Pulmonary artery endothelial cell (primary cell): ENCODE data around the gene NEDD4L. TPM values are rescaled to one million over a fixed set of nuclear protein-coding genes. Genes with fewer than 3 reads are reported as not detected.
A peak's percentile ranks its signal among the peaks of the same experiment; 100 is the strongest.

Experiments
- DNase-seq: peaks from one replicate; pipeline ENCODE4 v3.0.0-alpha.2; 2011; ENCODE audit warnings: low read depth, low spot score
- total RNA-seq: library from RNA; depleted of rRNA; stranded (reverse); fragments of >200 nt; gene quantifications from 2 replicates; pipeline ENCODE4 v1.2.3, GENCODE V29; 2014

The NEDD4L gene
- total RNA-seq, 1 donor from 2014 or later: 5.6 TPM

DNA sequence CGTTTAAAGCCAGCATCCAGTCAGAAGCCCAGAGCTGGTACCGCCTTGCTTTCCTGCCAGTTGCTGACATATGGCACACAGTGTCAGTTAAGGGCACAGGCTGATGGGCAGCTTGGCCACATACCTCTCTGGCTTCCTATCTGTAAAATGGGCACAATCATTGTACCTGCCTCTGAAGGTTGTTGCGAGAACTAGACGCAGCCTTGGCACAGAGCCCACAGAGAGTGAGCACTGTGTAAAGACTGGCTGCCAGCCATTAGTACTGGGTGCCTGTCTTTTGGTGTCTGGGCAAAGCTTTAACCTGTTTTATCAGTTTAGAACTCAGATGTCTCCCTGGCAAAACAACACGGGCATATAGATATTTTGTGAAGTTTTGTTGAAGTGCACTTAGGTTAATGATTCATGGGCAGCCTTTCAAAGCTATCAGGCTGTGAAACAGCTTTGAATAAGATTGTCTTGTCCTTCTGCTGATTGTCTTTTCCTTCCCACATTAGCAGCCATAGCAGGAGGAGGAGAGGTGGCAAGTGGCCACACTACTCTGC, 269.5 kb downstream of the NEDD4L start:
- no peak for DNase-seq

DNA sequence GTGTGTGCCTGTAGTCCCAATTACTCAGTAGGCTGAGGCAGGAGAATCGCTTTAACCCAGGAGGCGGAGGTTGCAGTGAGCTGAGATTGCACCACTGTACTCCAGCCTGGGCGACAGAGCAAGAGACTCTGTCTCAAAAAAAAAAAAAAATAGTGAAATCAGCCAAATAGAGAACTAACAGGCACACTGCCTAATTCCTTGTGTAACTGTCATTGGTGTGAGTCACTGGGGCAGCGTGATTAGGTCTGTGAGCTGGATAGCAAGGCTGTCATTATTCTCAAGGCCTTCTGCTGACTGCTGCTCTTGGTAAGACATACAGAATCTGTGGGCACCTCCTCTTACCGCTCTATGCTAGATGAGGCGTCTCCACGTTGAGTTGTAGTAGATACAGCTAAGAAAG, 270.3 kb downstream of the NEDD4L start:
- DNase-seq: peak; percentile 46

DNA sequence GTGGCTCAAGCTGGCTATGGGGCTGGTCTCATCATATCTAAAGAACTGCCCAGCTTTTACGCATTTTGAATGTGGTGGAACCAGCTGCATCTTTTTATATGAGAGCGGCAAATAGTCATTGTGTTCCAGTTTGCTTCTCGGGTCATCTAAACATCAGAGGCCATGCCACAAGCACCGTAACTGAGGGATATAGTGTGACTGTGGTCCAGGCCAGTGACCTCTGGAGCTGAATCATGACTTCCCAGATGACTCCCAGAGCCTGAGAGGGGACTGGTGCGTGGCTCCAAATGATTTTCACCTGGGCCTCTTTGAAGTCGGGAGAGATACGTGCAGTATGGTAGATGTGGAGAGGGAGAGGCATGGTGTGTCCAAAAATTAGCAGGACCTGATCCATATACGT, 271.0 kb downstream of the NEDD4L start:
- DNase-seq: no peak

- DNase-seq: no peak
Measured at GRCh38 chr18:58315739-58316215, 271.8 kb downstream of the NEDD4L start.

- DNase-seq: no peak
Measured at GRCh38 chr18:58316396-58317342, 272.6 kb downstream of the NEDD4L start.

DNA sequence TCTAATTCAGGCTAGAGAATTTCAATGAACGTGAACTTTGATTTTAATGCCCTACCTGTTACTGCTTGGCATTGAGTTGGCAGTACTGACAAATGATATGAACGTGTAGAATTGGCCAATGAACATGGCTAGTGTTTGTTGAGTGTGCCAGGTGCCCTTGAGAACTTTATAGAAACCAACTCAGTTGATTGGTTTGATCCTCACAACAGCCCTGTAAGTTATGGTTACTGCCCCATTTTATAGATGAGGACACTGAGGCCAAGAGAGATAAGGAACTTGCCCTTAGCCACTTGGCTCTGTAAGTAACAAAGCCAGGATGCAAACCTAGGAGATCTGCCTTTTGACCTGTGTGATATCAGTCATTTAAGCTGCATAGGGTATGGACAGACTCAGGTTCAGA, 275.7 kb downstream of the NEDD4L start:
- DNase-seq: no peak

GRCh38 chr18:58320907-58321561, 277.0 kb downstream of the NEDD4L start:
- DNase-seq: no peak

DNA sequence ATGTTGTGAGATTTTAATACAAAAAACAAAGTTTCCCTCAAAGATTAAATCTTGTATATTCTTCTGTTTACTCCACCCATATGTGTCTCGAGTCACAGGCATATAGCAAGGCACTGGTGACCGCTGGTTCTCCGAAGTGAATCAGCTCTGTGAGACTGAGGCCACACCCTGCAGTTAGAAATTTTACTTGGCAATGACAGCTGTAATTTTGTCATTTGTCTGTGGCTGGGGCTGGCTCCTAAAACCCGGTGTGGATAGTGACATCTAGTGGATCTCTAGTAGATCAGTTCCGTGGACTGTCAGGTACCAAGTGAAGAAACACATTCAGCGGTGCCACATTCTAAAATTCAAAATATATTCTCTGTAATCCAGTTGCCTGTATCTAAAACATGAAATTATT, 278.0 kb downstream of the NEDD4L start:
- DNase-seq: no peak

- DNase-seq: no peak
Measured at GRCh38 chr18:58322464-58322863, 278.4 kb downstream of the NEDD4L start.

GRCh38 chr18:58323866-58324762, 280.1 kb downstream of the NEDD4L start:
- no peak for DNase-seq

GRCh38 chr18:58324824-58325480, 280.9 kb downstream of the NEDD4L start:
- DNase-seq: no peak

DNA sequence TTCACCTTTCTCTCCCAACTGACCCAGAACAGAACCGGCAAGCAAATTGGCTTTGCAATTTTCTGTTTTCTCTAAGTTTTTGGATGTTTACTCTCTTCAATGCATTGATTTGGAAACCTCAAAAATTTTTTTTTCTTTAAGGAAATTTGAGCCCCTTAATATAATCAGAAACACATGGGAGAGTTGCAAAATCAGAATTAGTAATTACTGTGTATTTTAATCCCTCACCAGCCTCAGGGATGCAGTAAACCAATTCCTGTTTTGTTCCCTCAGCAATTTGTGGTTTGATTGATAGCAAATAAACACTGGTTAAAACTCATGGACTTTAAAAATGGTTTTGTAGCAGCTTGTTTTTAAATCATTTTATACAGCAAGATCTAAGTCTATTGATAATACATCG, 281.5 kb downstream of the NEDD4L start:
- DNase-seq: no peak

DNA sequence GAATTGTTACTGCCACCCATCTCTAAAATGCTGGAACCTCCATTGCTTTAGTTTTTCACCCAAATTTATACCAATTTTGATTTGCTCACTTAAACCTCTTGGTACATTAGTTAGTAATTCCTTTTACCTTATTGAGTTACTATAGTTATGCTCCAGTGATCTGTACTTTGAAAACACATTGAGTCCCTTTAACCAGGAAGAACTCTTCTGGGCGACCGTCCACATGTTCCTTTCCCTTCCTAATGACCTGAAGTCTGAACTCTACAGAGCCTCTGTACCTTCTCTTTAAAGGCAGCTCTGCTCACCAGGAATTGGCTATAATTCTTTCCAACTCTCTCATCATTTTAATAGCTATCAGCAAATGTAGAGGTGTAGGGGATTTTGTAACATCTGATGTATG, 290.0 kb downstream of the NEDD4L start:
- DNase-seq: no peak

GRCh38 chr18:58335223-58335622, 291.2 kb downstream of the NEDD4L start:
- no peak for DNase-seq

DNA sequence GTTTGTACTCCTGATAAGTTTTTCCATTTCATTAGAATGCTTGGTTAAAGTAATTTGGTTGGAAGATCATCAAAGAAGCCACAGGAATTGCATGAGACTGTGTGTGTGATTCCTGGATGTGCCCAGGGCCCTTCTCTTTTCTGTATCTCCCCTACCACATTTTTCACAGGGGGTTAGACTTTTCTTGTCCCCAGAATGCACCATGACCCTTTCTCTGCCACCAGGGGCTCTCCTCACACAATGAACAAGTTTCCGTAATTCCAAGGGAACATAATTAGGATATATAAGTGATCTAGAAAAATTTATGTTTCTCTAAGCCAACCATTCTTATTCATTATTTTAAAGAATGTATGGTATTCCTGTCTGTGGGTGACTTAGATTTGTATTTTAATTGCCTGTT, 291.8 kb downstream of the NEDD4L start:
- DNase-seq: no peak

GRCh38 chr18:58336605-58337004, 292.6 kb downstream of the NEDD4L start:
- DNase-seq: no peak

DNA sequence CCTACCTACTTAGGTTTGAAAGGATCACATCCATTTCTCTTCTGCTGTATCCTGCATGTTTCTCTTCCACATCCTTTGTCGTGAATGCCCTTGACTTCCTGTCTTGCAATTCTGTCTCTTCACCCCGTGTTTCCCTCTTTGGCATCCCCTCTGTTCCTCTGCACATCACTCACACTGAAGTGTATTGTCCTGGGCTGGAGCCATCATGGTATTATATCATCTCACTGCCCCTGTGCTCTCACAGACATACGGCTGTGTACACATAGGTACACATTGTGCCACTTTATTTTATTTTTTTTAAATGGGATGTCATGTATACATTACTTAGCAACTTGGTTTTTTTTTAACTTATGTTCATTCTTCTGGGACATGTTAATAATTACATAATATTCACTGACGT, 293.3 kb downstream of the NEDD4L start:
- DNase-seq: no peak

- no peak for DNase-seq
Measured at GRCh38 chr18:58337686-58338085, 293.7 kb downstream of the NEDD4L start.

DNA sequence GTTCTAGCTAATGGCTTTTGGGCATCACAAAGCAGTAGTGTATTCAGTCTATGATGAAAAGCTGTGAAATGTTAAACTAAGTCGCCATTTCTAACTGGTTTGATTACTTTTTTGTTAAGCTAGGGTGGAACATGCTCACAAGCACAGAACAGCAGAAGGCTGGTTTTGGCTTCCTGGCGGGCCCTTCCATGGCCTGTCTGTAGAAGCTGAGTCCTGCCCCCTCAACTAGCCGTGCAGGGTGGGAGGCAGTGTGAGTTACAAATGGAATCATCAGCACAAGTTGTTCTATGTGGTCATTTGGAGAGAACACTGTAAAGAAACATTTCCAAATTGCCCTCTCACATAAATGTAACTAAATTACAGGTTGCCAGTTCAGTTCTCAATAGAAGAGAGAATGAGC, 294.1 kb downstream of the NEDD4L start:
- no peak for DNase-seq

GRCh38 chr18:58338961-58339592, 295.1 kb downstream of the NEDD4L start:
- no peak for DNase-seq
